KOPT-K1 (cell line): ENCODE measurements around the gene VWF.

ENCODE experiments used
- H3K27ac ChIP-seq: fragments of 200-600 bp; sonication (generic); 2 replicates; pipeline ENCODE4 v1.5.1; 2016; ENCODE audit warnings: antibody characterized with exemption, mild to moderate bottlenecking, low read depth, low read length; ENCODE audit not compliant: poor library complexity, severe bottlenecking
- H3K36me3 ChIP-seq: fragments of 200-600 bp; sonication (generic); 2 replicates; pipeline ENCODE4 v1.5.1; 2017; ENCODE audit warnings: antibody characterized with exemption, mild to moderate bottlenecking, low read length, moderate library complexity; ENCODE audit not compliant: insufficient read depth
- H3K9me3 ChIP-seq: fragments of 200-600 bp; sonication (generic); 2 replicates; pipeline ENCODE4 v1.5.1; 2017; ENCODE audit warnings: antibody characterized with exemption, low read length, mild to moderate bottlenecking; ENCODE audit not compliant: insufficient read depth, poor library complexity, severe bottlenecking

VWF gene

GRCh38 chr12:5900533-5901205 is 223.8 kb downstream of the VWF start:
- Histone ChIP-seq H3K36me3 (no peaks in the 10 kb centered on the region), H3K27ac (no peak overlapping the region), H3K9me3 (no peaks in the 10 kb centered on the region)

GRCh38 chr12:5900076-5900475 is 224.4 kb downstream of the VWF start:
- no peak overlapping the region for H3K27ac ChIP-seq
- H3K36me3 ChIP-seq = no peaks in the 10 kb centered on the region

GRCh38 chr12:5899675-5900074 is 224.8 kb downstream of the VWF start:
- Histone ChIP-seq H3K36me3 (no peaks in the 10 kb centered on the region), H3K27ac (no peak overlapping the region), H3K9me3 (no peaks in the 10 kb centered on the region)

More at GRCh38 chr12:5900076-5900475, 224.4 kb downstream of the VWF start:
- no peaks in the 10 kb centered on the region for H3K9me3 ChIP-seq

- no peaks in the 10 kb centered on the region for H3K9me3 ChIP-seq
- H3K36me3 ChIP-seq = no peaks in the 10 kb centered on the region
- no peak overlapping the region for H3K27ac ChIP-seq
Measured at GRCh38 chr12:5898874-5899273, 225.6 kb downstream of the VWF start.
